Panc1 (cell line): ENCODE data around the gene TMEM50A.
"Not testable (repeated sequence)": the region's sequence is repeated elsewhere in the genome, so short reads cannot be mapped to it uniquely, and the experiment has no call there.

Experiments used
- CTCF ChIP-seq: fragments of 450-650 bp; IDR thresholded peaks from 2 replicates; pipeline ENCODE4 v1.5.1; 2017; ENCODE audit warnings: mild to moderate bottlenecking
- SIN3A ChIP-seq: IDR thresholded peaks from 2 replicates; pipeline ENCODE4 v1.6.1; 2012; ENCODE audit warnings: low read depth, mild to moderate bottlenecking, low read length, moderate library complexity, borderline replicate concordance; ENCODE audit not compliant: insufficient read depth
- TF ChIP-seq, protein P1 (sequence below), 2 experiments: IDR thresholded peaks; 2 replicates each; pipeline ENCODE4 v1.6.1; 2011 to 2012; ENCODE audit warnings: low read depth in 2 of 2, control low read depth in 1 of 2, low read length in 1 of 2, mild to moderate bottlenecking in 1 of 2, moderate library complexity in 1 of 2; ENCODE audit not compliant: insufficient read depth in 1 of 2

GRCh38 chr1:25369691-25370271, 31.6 kb downstream of the TMEM50A start:
- not testable (repeated sequence) for TF ChIP-seq CTCF, SIN3A
- TF ChIP-seq, protein P1, sequence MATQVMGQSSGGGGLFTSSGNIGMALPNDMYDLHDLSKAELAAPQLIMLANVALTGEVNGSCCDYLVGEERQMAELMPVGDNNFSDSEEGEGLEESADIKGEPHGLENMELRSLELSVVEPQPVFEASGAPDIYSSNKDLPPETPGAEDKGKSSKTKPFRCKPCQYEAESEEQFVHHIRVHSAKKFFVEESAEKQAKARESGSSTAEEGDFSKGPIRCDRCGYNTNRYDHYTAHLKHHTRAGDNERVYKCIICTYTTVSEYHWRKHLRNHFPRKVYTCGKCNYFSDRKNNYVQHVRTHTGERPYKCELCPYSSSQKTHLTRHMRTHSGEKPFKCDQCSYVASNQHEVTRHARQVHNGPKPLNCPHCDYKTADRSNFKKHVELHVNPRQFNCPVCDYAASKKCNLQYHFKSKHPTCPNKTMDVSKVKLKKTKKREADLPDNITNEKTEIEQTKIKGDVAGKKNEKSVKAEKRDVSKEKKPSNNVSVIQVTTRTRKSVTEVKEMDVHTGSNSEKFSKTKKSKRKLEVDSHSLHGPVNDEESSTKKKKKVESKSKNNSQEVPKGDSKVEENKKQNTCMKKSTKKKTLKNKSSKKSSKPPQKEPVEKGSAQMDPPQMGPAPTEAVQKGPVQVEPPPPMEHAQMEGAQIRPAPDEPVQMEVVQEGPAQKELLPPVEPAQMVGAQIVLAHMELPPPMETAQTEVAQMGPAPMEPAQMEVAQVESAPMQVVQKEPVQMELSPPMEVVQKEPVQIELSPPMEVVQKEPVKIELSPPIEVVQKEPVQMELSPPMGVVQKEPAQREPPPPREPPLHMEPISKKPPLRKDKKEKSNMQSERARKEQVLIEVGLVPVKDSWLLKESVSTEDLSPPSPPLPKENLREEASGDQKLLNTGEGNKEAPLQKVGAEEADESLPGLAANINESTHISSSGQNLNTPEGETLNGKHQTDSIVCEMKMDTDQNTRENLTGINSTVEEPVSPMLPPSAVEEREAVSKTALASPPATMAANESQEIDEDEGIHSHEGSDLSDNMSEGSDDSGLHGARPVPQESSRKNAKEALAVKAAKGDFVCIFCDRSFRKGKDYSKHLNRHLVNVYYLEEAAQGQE (IDR thresholded peaks at IDR 0.05; ENCODE audit: insufficient read depth in 1 of 2, low read depth in 2 of 2, low read length in 1 of 2), result not testable (repeated sequence)
